MCF 10A (cell line): ENCODE results near the gene RIIAD1. TPM values are rescaled to one million over a fixed set of nuclear protein-coding genes. Genes with fewer than 3 reads are reported as not detected.

Experiments used
- Bru-seq: library from RNA; stranded (reverse); fragments of 400-500 nt; gene quantifications from one replicate; lab custom pipeline; 2021; lab: Mats Ljungman, UMichigan
- BruChase-seq, 2 experiments: library from RNA; stranded (reverse); fragments of 400-500 nt; gene quantifications; one replicate each; lab custom pipeline; 2021; lab: Mats Ljungman, UMichigan
- BruUV-seq: library from RNA; stranded (reverse); fragments of 400-500 nt; replicated peaks from 2 replicates; lab custom pipeline; 2021; lab: Mats Ljungman, UMichigan
- CTCF ChIA-PET: fragments of 300-600 bp; sonication (Branson Sonifier 250); formaldehyde crosslinking; extraction: SDS; loops from one replicate; lab custom pipeline; 2021; ENCODE audit warnings: antibody characterized with exemption, inconsistent platforms; lab: Yijun Ruan, JAX
- POLR2A ChIA-PET: fragments of 300-600, 350-650 bp; sonication (Branson Sonifier 250); formaldehyde crosslinking; extraction: SDS; loops from one replicate; lab custom pipeline; 2020; ENCODE audit warnings: antibody characterized with exemption, inconsistent platforms; lab: Yijun Ruan, JAX
- DNase-seq: peaks from one replicate; pipeline ENCODE4 v3.0.0-alpha.2; 2018; ENCODE audit not compliant: unreplicated experiment
- H3K27ac Mint-ChIP-seq: one replicate; pipeline ENCODE4 v1.8.0; 2022; ENCODE audit warnings: mild to moderate bottlenecking, low read depth, mixed read lengths; ENCODE audit not compliant: unreplicated experiment
- H3K27me3 Mint-ChIP-seq: one replicate; pipeline ENCODE4 v1.8.0; 2022; ENCODE audit warnings: mixed read lengths; ENCODE audit not compliant: insufficient read depth, unreplicated experiment
- H3K36me3 Mint-ChIP-seq: one replicate; pipeline ENCODE4 v1.8.0; 2022; ENCODE audit warnings: mild to moderate bottlenecking, moderate library complexity, mixed read lengths; ENCODE audit not compliant: insufficient read depth, unreplicated experiment
- H3K4me1 Mint-ChIP-seq: one replicate; pipeline ENCODE4 v1.8.0; 2022; ENCODE audit warnings: mixed read lengths; ENCODE audit not compliant: insufficient read depth, unreplicated experiment
- H3K4me3 Mint-ChIP-seq: one replicate; pipeline ENCODE4 v1.8.0; 2022; ENCODE audit warnings: mild to moderate bottlenecking, moderate library complexity, mixed read lengths; ENCODE audit not compliant: unreplicated experiment
- H3K9me3 Mint-ChIP-seq: one replicate; pipeline ENCODE4 v1.8.0; 2022; ENCODE audit warnings: mixed read lengths; ENCODE audit not compliant: unreplicated experiment
- intact Hi-C: fragments of 100-400 bp; cut with micrococcal nuclease; formaldehyde crosslinking; loops from 2 replicates; pipeline ENCODE4 v1.14.1; 2022
- long read RNA-seq: library from polyadenylated mRNA; stranded (forward); transcript quantifications from one replicate; pipeline ENCODE4 v2.0.0, GENCODE V29; 2022
- total RNA-seq: library from RNA; stranded (reverse); gene quantifications from 2 replicates; pipeline ENCODE4 v1.2.3, GENCODE V29; 2022
- TF ChIP-seq, protein P1 (sequence below): fragments of 200-600 bp; IDR thresholded peaks from one replicate; pipeline ENCODE4 v1.8.0; 2022; ENCODE audit warnings: antibody characterized with exemption, mild to moderate bottlenecking; ENCODE audit not compliant: unreplicated experiment

Gene RIIAD1, protein sequence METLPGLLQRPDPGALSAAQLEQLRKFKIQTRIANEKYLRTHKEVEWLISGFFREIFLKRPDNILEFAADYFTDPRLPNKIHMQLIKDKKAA
- total RNA-seq (not detected in 2 replicates), Bru-seq, nascent RNA (percentile 14 among the genes with signal in this experiment), BruChase-seq, experiment 1, labeled RNA remaining after a 6-hour chase (percentile 25 among the genes with signal in this experiment), BruChase-seq, experiment 2, labeled RNA remaining after a 2-hour chase (percentile 15 among the genes with signal in this experiment)
- long read RNA-seq: 0 reads

DNA sequence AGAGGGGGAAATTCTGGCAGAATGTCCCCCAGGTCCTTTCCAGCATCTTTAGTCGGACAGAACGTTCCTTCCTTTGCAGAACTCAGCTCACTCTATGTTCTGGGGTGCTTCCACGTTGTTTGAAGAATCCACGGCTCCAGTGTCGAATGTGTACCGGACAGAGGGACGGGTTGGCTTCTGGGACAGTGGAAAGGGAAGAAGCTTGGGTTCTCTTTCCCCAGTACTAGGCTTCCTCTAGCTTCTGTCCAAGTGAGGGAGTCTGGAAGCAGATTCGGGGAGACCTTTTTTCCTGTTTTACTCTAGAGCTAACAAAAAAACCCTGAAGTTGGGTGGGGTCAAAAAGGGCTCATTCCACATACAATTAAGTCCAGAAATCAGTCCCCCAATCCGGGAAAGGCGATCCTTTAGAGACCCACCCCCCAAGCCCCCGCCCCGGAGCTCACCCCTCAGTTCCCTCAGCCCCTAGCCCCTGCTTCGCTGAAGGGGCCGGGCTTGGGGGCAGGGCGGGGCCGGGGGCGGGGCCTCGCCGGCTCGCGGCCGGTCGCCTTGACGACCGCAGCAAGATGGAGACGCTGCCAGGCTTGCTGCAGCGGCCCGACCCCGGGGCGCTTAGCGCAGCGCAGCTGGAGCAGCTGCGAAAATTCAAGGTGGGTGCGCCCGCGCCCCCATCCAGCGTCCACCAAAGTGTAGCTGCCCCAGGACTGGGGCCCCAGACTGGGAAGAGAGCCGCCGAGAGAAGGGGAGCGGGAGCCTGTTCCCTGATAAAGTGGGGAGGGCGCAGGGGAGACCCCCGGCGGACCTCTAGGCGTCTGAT lies at the start of gene RIIAD1:
RIIAD1 (plus strand) TSS at position 549 of the 814 bp plus-strand sequence; CDS start at position 564, 15 bp downstream.
- no peaks in the 10 kb centered on the region for H3K9me3 Mint-ChIP-seq
- intact Hi-C loops: no loop called here
- ChIA-PET POLR2A (interaction anchor here (0.6 to 1.4 kb wide), 3 partner anchors 12 to 140 kb away, joined by 3 to 6 read pairs (median 4); no protein-coding TSS in a partner anchor), CTCF (interaction anchor here (1.0 to 1.7 kb wide), 5 partner anchors 13 to 127 kb away, joined by 4 to 7 read pairs (median 5); no protein-coding TSS in a partner anchor)
- DNase-seq: no peak
- no TSS peak for BruUV-seq
- H3K27me3 Mint-ChIP-seq: peaks cover 51% of the 10 kb centered on the region
- TF ChIP-seq, protein P1, sequence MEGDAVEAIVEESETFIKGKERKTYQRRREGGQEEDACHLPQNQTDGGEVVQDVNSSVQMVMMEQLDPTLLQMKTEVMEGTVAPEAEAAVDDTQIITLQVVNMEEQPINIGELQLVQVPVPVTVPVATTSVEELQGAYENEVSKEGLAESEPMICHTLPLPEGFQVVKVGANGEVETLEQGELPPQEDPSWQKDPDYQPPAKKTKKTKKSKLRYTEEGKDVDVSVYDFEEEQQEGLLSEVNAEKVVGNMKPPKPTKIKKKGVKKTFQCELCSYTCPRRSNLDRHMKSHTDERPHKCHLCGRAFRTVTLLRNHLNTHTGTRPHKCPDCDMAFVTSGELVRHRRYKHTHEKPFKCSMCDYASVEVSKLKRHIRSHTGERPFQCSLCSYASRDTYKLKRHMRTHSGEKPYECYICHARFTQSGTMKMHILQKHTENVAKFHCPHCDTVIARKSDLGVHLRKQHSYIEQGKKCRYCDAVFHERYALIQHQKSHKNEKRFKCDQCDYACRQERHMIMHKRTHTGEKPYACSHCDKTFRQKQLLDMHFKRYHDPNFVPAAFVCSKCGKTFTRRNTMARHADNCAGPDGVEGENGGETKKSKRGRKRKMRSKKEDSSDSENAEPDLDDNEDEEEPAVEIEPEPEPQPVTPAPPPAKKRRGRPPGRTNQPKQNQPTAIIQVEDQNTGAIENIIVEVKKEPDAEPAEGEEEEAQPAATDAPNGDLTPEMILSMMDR: no peak
- no peaks in the 10 kb centered on the region for H3K36me3 Mint-ChIP-seq
- no peak within 1 kb of the TSS for H3K27ac Mint-ChIP-seq
- peaks cover 12% of the 10 kb centered on the region for H3K4me1 Mint-ChIP-seq
- no peak within 1 kb of the TSS for H3K4me3 Mint-ChIP-seq

DNA sequence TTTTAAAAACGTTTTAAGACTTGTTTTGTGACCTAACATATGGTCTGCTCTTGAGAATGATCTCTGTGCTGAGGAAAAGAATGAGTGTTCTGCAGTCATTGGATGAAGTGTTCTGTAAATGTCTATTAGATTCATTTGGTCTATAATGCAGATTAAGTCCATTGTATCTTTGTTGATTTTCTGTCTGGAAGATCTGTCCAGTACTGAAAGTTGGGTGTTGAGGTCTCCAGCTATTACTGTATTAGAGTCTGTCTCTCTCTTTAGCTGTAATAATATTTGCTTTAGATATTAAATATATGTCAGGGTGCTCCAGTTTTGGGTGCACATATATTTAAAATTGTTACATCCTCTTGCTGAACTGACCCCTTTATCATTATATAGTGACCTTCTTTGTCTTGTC lies 47.9 kb upstream of the RIIAD1 start:
- no peaks in the 10 kb centered on the region for H3K27me3 Mint-ChIP-seq
- ChIA-PET POLR2A (interaction anchor here (0.6 to 0.7 kb wide), 2 partner anchors 62 to 789 kb away, joined by 3 to 4 read pairs; partner anchors contain the start of gene SNX27), CTCF (interaction anchor here (0.7 kb wide), 1 partner anchor 158 kb away, joined by 3 read pairs; the partner anchor contains the start of gene RORC)
- TF ChIP-seq, protein P1: no peak
- H3K4me1 Mint-ChIP-seq: no peaks in the 10 kb centered on the region
- intact Hi-C loops: no loop called here
- H3K4me3 Mint-ChIP-seq: no peak overlapping the region
- H3K36me3 Mint-ChIP-seq: peaks cover 41% of the 10 kb centered on the region
- no TSS peak for BruUV-seq
- H3K9me3 Mint-ChIP-seq: peaks cover 19% of the 10 kb centered on the region
- H3K27ac Mint-ChIP-seq: no peak overlapping the region
- DNase-seq: no peak

DNA sequence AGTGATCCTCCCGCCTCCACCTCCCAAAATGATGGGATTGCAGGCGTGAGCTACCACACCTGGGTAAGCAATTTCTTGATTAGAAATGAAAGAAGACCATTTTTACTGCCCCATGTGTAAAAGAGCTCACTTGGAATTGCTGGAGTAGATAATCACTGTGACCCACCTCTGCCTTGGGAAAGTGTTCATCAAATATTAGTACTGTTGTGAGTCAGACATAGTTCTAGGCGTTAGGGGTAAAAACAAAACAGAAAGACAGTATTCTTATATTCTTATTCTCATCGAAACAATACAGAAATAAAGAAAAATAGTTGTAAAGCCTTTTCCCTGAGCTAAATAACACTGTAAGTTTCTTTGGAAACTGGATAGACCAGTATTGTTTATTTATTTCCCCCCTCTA lies 40.9 kb upstream of the RIIAD1 start:
- peaks cover 18% of the 10 kb centered on the region for H3K4me1 Mint-ChIP-seq
- H3K27ac Mint-ChIP-seq: peak overlapping the region; percentile 73
- TSS peak; percentile 99 for BruUV-seq
- H3K27me3 Mint-ChIP-seq: no peaks in the 10 kb centered on the region
- H3K9me3 Mint-ChIP-seq: no peaks in the 10 kb centered on the region
- no peak overlapping the region for H3K4me3 Mint-ChIP-seq
- H3K36me3 Mint-ChIP-seq: peaks cover 16% of the 10 kb centered on the region
- CTCF ChIA-PET: interaction anchor here (0.6 to 1.7 kb wide), 5 partner anchors 12 to 236 kb away, joined by 3 to 8 read pairs (median 4); no protein-coding TSS in a partner anchor
- DNase-seq: peak; percentile 24
- intact Hi-C loops: no loop called here
- TF ChIP-seq, protein P1: no peak
- POLR2A ChIA-PET: interaction anchor here (0.6 to 1.8 kb wide), 14 partner anchors 8 to 210 kb away, joined by 3 to 5 read pairs (median 3); partner anchors contain the start of gene SNX27
